GM12873 (cell line): ENCODE measurements around the gene TEX38.

Source experiments
- CTCF ChIP-seq: IDR thresholded peaks from 2 replicates; pipeline ENCODE4 v1.5.1; 2012; ENCODE audit warnings: low read depth, mild to moderate bottlenecking, moderate library complexity, low read length, control low read depth; ENCODE audit not compliant: insufficient read depth; ENCODE audit errors: missing control alignments

TEX38 gene

GRCh38 chr1:46638921-46639320, 32.7 kb upstream of the TEX38 start:
- TF ChIP-seq CTCF = no peak

GRCh38 chr1:46639547-46639946, 32.1 kb upstream of the TEX38 start:
- TF ChIP-seq CTCF = no peak

DNA sequence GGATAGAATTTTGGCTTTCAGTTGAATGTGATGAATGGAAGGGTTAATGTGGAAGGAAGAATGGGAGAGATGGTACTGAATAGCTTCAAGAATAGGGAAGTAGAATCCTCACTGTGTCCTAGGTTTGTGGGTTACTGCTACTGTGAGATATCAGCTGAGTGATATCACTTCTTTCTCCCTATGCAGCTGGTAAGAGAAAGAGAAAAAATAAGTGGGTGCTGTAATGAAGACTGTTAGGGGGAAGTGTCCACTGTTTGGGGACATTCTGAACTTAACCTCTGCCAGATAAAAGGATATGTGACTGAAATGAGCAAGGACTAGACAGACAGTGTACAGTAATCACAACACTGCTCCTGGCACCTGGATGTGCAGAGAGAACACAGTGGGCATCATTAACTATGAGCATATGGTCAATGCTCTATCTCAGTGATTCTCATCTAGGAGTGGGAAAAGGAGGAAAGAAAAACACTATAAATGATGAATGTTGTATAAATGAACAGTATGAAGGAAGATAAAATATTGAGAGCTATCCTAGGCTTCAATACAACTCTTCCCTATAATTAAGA, 29.5 kb upstream of the TEX38 start:
- no peak for TF ChIP-seq CTCF

DNA sequence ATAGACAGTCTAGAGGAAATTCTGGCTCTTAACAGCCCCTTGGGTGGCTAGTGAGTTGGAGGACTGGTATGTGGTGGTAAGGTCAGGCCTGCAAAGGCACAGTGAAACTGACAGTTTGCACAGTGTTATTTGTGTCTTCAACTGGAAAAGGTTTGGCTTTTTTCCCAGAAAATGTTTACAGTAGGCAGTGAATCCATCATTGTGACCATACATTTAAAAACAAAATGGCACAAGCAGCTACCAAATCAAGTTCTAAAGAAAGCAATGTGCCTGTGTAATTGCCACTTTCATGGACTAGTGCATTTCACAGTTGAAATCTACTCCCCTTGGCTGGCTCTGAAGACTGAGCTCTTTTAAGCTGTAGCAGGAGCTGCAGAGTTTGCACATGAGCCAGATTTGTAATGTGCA, 28.3 kb upstream of the TEX38 start:
- TF ChIP-seq CTCF = no peak

DNA sequence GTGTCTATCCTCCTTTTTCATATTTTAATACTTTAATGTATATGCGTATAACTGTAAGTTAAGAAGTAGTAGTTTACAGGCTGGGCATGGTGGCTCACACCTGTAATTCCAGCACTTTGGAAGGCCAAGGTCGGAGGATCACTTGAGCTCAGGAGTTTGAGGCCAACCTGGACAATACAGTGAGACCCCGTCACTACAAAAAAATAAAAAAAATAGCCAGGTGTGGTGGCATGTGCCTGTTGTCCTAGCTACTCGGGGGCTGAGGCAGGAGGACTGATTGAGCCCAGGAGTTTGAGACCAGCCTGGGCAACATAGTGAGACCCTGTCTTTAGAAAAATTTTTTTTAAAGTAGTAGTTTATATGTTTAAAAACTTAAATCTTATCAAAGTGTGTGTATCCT, 25.8 kb upstream of the TEX38 start:
- TF ChIP-seq CTCF = no peak

DNA sequence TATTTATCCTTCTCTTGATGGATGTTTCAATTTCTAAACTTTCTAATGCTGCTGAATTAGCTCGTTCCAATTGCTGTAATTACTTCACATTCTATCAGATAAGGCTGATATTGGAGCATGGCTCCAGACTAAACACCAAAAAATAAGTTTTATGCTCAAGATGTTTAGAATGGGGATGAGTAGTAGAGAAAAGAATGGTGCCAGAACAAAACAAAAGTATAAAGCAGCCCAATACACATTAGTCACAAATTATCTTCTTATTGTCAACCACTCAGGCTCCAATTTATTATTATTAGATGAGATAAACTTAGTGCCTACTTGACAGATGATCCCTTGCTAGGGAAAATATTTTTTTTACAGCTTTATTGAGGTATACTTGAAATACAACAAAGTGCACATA, 25.3 kb upstream of the TEX38 start:
- no peak for TF ChIP-seq CTCF

- no peak for TF ChIP-seq CTCF
Measured at GRCh38 chr1:46646844-46647243, 24.8 kb upstream of the TEX38 start.
